AG09319 (cell line): ENCODE data around the gene AATK.

Experiments used
- DNase-seq: peaks from one replicate; pipeline ENCODE4 v3.0.0-alpha.2; 2010; ENCODE audit warnings: low read depth; ENCODE audit errors: extremely low read depth
- TF ChIP-seq, protein P1 (sequence below): IDR thresholded peaks from 2 replicates; pipeline ENCODE4 v1.5.1; 2011; ENCODE audit warnings: low read depth, mild to moderate bottlenecking, inconsistent platforms, low read length, moderate library complexity

AATK gene

DNA sequence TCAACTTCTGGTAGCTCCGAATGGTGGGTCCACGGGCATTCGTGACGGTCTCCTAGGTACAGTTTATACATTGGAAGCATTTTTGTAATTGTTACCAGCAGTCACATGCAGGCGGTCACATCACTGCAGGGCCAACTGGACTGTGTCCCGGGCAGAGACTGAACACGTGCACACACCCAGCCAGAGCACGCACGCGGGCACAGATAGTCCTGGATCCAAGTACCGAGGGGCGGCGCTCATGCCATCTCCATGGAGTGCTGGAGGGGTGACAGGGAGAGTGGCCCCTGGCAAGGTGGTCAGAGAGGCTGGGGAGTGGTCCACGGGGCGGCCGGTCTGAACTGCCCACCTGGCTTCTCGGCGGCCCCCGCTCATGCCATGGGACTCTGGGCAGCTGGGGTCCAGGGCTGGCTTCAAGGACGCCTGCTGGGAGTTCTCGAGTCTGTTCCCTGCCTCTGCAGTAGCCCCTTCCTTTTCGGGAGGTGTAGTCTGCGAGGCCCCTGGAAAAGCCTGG is 96.8 kb downstream of the AATK start:
- TF ChIP-seq, protein P1, sequence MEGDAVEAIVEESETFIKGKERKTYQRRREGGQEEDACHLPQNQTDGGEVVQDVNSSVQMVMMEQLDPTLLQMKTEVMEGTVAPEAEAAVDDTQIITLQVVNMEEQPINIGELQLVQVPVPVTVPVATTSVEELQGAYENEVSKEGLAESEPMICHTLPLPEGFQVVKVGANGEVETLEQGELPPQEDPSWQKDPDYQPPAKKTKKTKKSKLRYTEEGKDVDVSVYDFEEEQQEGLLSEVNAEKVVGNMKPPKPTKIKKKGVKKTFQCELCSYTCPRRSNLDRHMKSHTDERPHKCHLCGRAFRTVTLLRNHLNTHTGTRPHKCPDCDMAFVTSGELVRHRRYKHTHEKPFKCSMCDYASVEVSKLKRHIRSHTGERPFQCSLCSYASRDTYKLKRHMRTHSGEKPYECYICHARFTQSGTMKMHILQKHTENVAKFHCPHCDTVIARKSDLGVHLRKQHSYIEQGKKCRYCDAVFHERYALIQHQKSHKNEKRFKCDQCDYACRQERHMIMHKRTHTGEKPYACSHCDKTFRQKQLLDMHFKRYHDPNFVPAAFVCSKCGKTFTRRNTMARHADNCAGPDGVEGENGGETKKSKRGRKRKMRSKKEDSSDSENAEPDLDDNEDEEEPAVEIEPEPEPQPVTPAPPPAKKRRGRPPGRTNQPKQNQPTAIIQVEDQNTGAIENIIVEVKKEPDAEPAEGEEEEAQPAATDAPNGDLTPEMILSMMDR: no peak
- no peak for DNase-seq

DNA sequence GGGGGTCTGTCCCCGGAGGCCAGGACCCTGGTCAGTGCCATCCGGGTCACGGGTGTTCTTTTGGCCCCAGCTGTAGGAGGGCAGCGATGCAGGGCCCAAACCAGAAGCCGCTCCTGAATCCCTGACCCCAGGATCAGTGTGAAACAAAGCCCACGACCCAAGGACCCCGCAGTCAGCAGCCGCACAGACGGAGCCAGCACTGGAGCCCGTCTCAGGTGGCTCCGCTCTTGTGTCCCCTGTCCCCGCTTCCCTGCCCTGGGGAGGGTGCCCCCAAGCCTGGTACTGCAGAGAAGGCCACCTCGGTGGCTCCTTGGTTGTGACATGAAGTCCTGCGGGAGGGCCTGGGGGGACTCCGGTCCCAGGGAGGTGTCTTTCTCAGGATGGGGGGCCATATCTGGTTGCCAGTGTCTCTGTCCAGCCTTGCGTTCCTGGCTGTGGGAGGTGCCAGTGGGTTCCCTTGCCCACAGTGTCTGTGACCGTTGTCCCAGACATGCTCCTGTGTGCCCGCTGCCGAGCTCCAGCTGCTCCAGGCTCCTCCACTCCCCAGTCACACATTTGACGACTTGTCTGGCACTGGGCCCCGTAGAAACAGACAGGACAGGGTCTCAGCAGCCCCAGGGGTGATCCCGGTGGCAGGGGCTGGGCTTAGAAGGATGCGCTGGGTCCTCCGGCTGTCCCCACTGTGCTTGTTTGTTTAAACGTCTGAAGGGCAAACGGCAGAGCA is 97.4 kb downstream of the AATK start:
- TF ChIP-seq, protein P1: no peak
- DNase-seq: no peak

DNA sequence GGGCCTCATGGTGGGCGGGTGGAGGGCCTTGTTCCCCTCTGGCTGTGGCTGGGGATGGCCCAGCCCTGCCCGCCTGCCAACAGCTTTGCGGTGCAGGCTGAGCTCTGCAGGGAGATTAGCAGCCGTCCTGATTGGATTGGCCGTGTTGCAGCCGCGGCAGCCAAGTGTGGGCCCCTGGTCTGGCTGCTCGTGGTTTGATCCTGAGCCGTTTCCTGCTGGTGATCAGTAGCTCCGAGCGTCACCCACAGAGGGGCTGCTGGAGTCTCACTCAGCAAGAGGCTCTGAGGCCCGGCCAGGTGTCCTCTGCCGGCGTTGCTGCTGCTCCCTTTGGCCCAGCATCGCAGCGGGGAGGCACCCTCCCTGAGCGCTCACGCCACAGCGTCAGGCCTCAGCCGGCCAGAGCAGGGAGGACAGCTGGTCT is 98.6 kb downstream of the AATK start:
- TF ChIP-seq, protein P1: no peak
- no peak for DNase-seq
